ENCODE data around the gene PDLIM5.

- TF ChIP-seq, protein P1, sequence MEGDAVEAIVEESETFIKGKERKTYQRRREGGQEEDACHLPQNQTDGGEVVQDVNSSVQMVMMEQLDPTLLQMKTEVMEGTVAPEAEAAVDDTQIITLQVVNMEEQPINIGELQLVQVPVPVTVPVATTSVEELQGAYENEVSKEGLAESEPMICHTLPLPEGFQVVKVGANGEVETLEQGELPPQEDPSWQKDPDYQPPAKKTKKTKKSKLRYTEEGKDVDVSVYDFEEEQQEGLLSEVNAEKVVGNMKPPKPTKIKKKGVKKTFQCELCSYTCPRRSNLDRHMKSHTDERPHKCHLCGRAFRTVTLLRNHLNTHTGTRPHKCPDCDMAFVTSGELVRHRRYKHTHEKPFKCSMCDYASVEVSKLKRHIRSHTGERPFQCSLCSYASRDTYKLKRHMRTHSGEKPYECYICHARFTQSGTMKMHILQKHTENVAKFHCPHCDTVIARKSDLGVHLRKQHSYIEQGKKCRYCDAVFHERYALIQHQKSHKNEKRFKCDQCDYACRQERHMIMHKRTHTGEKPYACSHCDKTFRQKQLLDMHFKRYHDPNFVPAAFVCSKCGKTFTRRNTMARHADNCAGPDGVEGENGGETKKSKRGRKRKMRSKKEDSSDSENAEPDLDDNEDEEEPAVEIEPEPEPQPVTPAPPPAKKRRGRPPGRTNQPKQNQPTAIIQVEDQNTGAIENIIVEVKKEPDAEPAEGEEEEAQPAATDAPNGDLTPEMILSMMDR (IDR thresholded peaks at IDR 0.05): no peak
- TF ChIP-seq POLR2A (IDR thresholded peaks at IDR 0.05): no peak
Observed at GRCh38 chr4:94711635-94712034, 259.9 kb downstream of the PDLIM5 start.

Measured in thyroid gland (tissue), 4 donors.